Measurements from ENCODE around the gene CD36. TPM values are rescaled to one million over a fixed set of nuclear protein-coding genes. Genes with fewer than 3 reads are reported as not detected.

The CD36 gene
- total RNA-seq, 2 donors from 2014 or later: 8.7 to 26.5 TPM

GRCh38 chr7:80659120-80660055 lies 20.9 kb downstream of the CD36 start:
- no peaks in the 10 kb centered on the region for H3K9me3 ChIP-seq
- DNase-seq: no peak
- intact Hi-C loops (cut with DNase I): loop anchor here (5.0 kb wide), 1 partner anchor 232 kb away; no protein-coding TSS in a partner anchor
- no peak overlapping the region for H3K4me3 ChIP-seq
- no peaks in the 10 kb centered on the region for H3K36me3 ChIP-seq
- no peak overlapping the region for H3K27ac ChIP-seq
- no peaks in the 10 kb centered on the region for H3K27me3 ChIP-seq
- H3K4me1 ChIP-seq: no peaks in the 10 kb centered on the region
- no peak overlapping the region for H3K9ac ChIP-seq (ENCODE audit: low read depth in 2 of 2, low read length in 2 of 2)
- peak; percentile 52 for TF ChIP-seq CTCF (IDR thresholded peaks at IDR 0.05)

GRCh38 chr7:80660939-80661338 lies 22.5 kb downstream of the CD36 start:
- DNase-seq: no peak
- H3K27ac ChIP-seq: no peak overlapping the region
- no peaks in the 10 kb centered on the region for H3K36me3 ChIP-seq
- no peaks in the 10 kb centered on the region for H3K27me3 ChIP-seq
- H3K4me3 ChIP-seq: no peak overlapping the region
- H3K9ac ChIP-seq (ENCODE audit: low read depth in 2 of 2, low read length in 2 of 2): no peak overlapping the region
- no peaks in the 10 kb centered on the region for H3K9me3 ChIP-seq
- no peak for TF ChIP-seq CTCF (IDR thresholded peaks at IDR 0.05)
- H3K4me1 ChIP-seq: no peaks in the 10 kb centered on the region
- intact Hi-C loops (cut with DNase I): no loop called here

- no peaks in the 10 kb centered on the region for H3K36me3 ChIP-seq
- intact Hi-C loops (cut with DNase I): no loop called here
These were observed 23.3 kb downstream of the CD36 start for GRCh38 chr7:80661729-80662128.

GRCh38 chr7:80662252-80662651 lies 23.8 kb downstream of the CD36 start:
- no peak for TF ChIP-seq CTCF (IDR thresholded peaks at IDR 0.05)
- intact Hi-C loops (cut with DNase I): no loop called here
- DNase-seq: no peak

More at GRCh38 chr7:80661729-80662128, 23.3 kb downstream of the CD36 start:
- Histone ChIP-seq H3K4me1 (no peaks in the 10 kb centered on the region), H3K27ac (no peak overlapping the region), H3K4me3 (no peak overlapping the region), H3K9me3 (no peaks in the 10 kb centered on the region), H3K27me3 (no peaks in the 10 kb centered on the region), H3K9ac (ENCODE audit: low read depth in 2 of 2, low read length in 2 of 2) (no peak overlapping the region)
- TF ChIP-seq CTCF (IDR thresholded peaks at IDR 0.05): no peak
- DNase-seq: no peak

GRCh38 chr7:80665526-80665925 lies 27.1 kb downstream of the CD36 start:
- intact Hi-C loops (cut with DNase I): no loop called here
- Histone ChIP-seq H3K4me1 (no peaks in the 10 kb centered on the region), H3K36me3 (no peaks in the 10 kb centered on the region), H3K9ac (ENCODE audit: low read depth in 2 of 2, low read length in 2 of 2) (no peak overlapping the region), H3K4me3 (no peak overlapping the region), H3K27ac (no peak overlapping the region), H3K9me3 (no peaks in the 10 kb centered on the region), H3K27me3 (no peaks in the 10 kb centered on the region)
- DNase-seq: no peak
- TF ChIP-seq CTCF (IDR thresholded peaks at IDR 0.05): no peak

More at GRCh38 chr7:80662252-80662651, 23.8 kb downstream of the CD36 start:
- Histone ChIP-seq H3K27me3 (no peaks in the 10 kb centered on the region), H3K36me3 (no peaks in the 10 kb centered on the region), H3K9me3 (no peaks in the 10 kb centered on the region), H3K27ac (no peak overlapping the region), H3K4me3 (no peak overlapping the region), H3K4me1 (no peaks in the 10 kb centered on the region), H3K9ac (ENCODE audit: low read depth in 2 of 2, low read length in 2 of 2) (no peak overlapping the region)

Measured in colonic mucosa (tissue), 4 donors.